Astrocyte (in vitro differentiated cells and primary cell): ENCODE measurements around the gene ZNF317.

Experiments used
- EZH2 ChIP-seq: IDR thresholded peaks from 2 replicates; pipeline ENCODE4 v1.6.1; 2012; ENCODE audit warnings: mild to moderate bottlenecking, low read length, inconsistent platforms; ENCODE audit not compliant: insufficient read depth
- TF ChIP-seq, protein P1 (sequence below): IDR thresholded peaks from 2 replicates; pipeline ENCODE4 v1.5.1; 2011; ENCODE audit warnings: low read depth, mild to moderate bottlenecking, inconsistent platforms, low read length, moderate library complexity; ENCODE audit not compliant: insufficient read depth

DNA sequence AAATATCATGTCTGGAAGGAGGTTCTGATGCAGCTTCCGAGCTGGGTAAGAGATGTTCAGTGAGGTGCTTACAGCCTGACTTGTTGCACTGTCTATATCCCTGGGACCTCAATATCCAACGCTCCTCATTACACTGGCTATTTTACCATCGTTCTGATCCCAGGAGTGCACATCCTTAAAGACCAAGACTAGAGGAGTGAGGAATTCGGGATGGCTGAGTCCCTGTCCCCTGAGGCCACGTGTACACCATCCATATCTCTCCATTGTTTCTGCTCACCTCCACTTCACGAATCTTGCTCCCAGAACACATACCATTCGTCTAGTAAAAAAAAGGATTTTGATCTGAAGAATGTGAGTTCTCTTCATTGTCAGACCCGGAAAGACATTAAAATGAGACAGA lies 32.8 kb upstream of the ZNF317 start, which contains the start of gene OR7G2:
- TF ChIP-seq, protein P1, sequence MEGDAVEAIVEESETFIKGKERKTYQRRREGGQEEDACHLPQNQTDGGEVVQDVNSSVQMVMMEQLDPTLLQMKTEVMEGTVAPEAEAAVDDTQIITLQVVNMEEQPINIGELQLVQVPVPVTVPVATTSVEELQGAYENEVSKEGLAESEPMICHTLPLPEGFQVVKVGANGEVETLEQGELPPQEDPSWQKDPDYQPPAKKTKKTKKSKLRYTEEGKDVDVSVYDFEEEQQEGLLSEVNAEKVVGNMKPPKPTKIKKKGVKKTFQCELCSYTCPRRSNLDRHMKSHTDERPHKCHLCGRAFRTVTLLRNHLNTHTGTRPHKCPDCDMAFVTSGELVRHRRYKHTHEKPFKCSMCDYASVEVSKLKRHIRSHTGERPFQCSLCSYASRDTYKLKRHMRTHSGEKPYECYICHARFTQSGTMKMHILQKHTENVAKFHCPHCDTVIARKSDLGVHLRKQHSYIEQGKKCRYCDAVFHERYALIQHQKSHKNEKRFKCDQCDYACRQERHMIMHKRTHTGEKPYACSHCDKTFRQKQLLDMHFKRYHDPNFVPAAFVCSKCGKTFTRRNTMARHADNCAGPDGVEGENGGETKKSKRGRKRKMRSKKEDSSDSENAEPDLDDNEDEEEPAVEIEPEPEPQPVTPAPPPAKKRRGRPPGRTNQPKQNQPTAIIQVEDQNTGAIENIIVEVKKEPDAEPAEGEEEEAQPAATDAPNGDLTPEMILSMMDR, result no peak
- no peak for TF ChIP-seq EZH2
